K562 (cell line): ENCODE measurements around the gene SCN8A. TPM values are rescaled to one million over a fixed set of nuclear protein-coding genes. Genes with fewer than 3 reads are reported as not detected.

ENCODE experiments used
- ATAC-seq: fragments of 200-7000 bp; cut with Tn5 transposase; 3 replicates; pipeline ENCODE4 v1.9.1; 2020; ENCODE audit warnings: moderate library complexity
- BruUV-seq: library from RNA; stranded (reverse); fragments of 400-500 nt; replicated peaks from 2 replicates; lab custom pipeline; 2021; lab: Mats Ljungman, UMichigan
- CTCF ChIA-PET: fragments of 300-600 bp; formaldehyde crosslinking; extraction: SDS; loops from one replicate; lab custom pipeline; 2021; ENCODE audit warnings: low intra/inter-chr PET ratio; lab: Yijun Ruan, JAX
- POLR2A ChIA-PET: fragments of 300-600, 350-650 bp; sonication (Branson Sonifier 250); formaldehyde crosslinking; extraction: SDS; loops from one replicate; lab custom pipeline; 2021; ENCODE audit warnings: antibody characterized with exemption, inconsistent platforms; lab: Yijun Ruan, JAX
- DNase-seq, 4 experiments: peaks; one replicate each; pipeline versions ENCODE4 v3.0.0 to v3.0.0-alpha.2; 2011 to 2018; ENCODE audit warnings: low spot score in 3 of 4, mixed read lengths in 3 of 4; ENCODE audit errors: extremely low read depth in 1 of 4
- FAIRE-seq: peaks from 2 replicates; lab custom pipeline; 2011; peaks lifted over from hg19 to GRCh38; lab: Jason Lieb, UNC
- H2AFZ ChIP-seq: 2 replicates; pipeline ENCODE4 v1.6.0; 2011; ENCODE audit warnings: low read depth, low read length, control low read depth, inconsistent platforms
- H3K27ac ChIP-seq: fragments of 200-600 bp; 3 replicates; pipeline ENCODE4 v1.8.0; 2011; ENCODE audit warnings: low read depth, mild to moderate bottlenecking, control low read depth, inconsistent platforms, low read length, moderate library complexity, mixed read lengths; ENCODE audit errors: extremely low read depth
- H3K27me3 ChIP-seq, 2 experiments: fragments of 300-600 bp in 1 of 2; 2 replicates in 1 of 2; 3 replicates in 1 of 2; pipeline versions ENCODE4 v1.6.0 to v1.8.0; 2011; ENCODE audit warnings: inconsistent platforms in 2 of 2, low read length in 2 of 2, mild to moderate bottlenecking in 1 of 2, mixed read lengths in 1 of 2, moderate library complexity in 1 of 2; ENCODE audit not compliant: control insufficient read depth in 2 of 2, insufficient read depth in 2 of 2
- H3K36me3 ChIP-seq: fragments of 300-600 bp; 3 replicates; pipeline ENCODE4 v1.8.0; 2011; ENCODE audit warnings: mild to moderate bottlenecking, low read length, inconsistent platforms; ENCODE audit not compliant: control insufficient read depth, insufficient read depth
- H3K4me1 ChIP-seq, 2 experiments: fragments of 200-600 bp in 1 of 2; replicated peaks in 1 of 2; 2 replicates in 1 of 2; 3 replicates in 1 of 2; pipeline versions ENCODE4 v1.5.1 to v1.8.0; 2011; ENCODE audit warnings: inconsistent platforms in 2 of 2, low read length in 2 of 2, mild to moderate bottlenecking in 1 of 2, mixed read lengths in 1 of 2, moderate library complexity in 1 of 2; ENCODE audit not compliant: control insufficient read depth in 2 of 2, insufficient read depth in 2 of 2
- H3K4me2 ChIP-seq: 2 replicates; pipeline ENCODE4 v1.6.1; 2011; ENCODE audit warnings: low read length, control low read depth, inconsistent platforms, mixed read lengths; ENCODE audit not compliant: insufficient read depth
- H3K4me3 ChIP-seq: fragments of 200-600 bp; sonication (generic), shearing (Covaris generic); 2 replicates; pipeline ENCODE4 v1.5.1; 2016; ENCODE audit warnings: control low read depth, inconsistent platforms
- H3K79me2 ChIP-seq: fragments of 200-600 bp; 3 replicates; pipeline ENCODE4 v1.8.0; 2011; ENCODE audit warnings: low read length, inconsistent platforms; ENCODE audit not compliant: control insufficient read depth, insufficient read depth
- H3K9ac ChIP-seq, 2 experiments: 2 replicates each; pipeline versions ENCODE4 v1.6.0 to v1.6.1; 2011; ENCODE audit warnings: low read depth in 2 of 2, low read length in 2 of 2, control low read depth in 1 of 2, inconsistent platforms in 1 of 2, mild to moderate bottlenecking in 1 of 2, mixed read lengths in 1 of 2; ENCODE audit not compliant: insufficient read depth in 1 of 2
- H3K9me1 ChIP-seq: one replicate; pipeline ENCODE4 v1.6.0; 2011; ENCODE audit warnings: inconsistent platforms, mild to moderate bottlenecking, low read length, moderate library complexity; ENCODE audit not compliant: control insufficient read depth, insufficient read depth
- H3K9me3 ChIP-seq: replicated peaks from 2 replicates; pipeline ENCODE4 v1.5.1; 2011; ENCODE audit warnings: low read depth, low read length, inconsistent platforms; ENCODE audit not compliant: control insufficient read depth, insufficient read depth
- H4K20me1 ChIP-seq: replicated peaks from 2 replicates; pipeline ENCODE4 v1.6.1; 2011; ENCODE audit warnings: low read length, inconsistent platforms, mixed read lengths; ENCODE audit not compliant: control insufficient read depth, insufficient read depth
- BCL6 ChIP-seq: fragments of 250-450 bp; sonication (Bioruptor Pico); IDR thresholded peaks from 2 replicates; pipeline ENCODE4 v1.4.0; 2020
- CGGBP1 ChIP-seq: fragments of 250-450 bp; sonication (Bioruptor Pico); IDR thresholded peaks from 2 replicates; pipeline ENCODE4 v1.9.0; 2021; ENCODE audit warnings: mild to moderate bottlenecking
- CREB3 ChIP-seq: fragments of 450-650 bp; conservative IDR thresholded peaks from 2 replicates; pipeline ENCODE4 v1.6.1; 2016; ENCODE audit warnings: missing genetic modification characterization, low read depth, mild to moderate bottlenecking, missing compliant biosample characterization, moderate library complexity
- GATAD2A ChIP-seq: fragments of 450-650 bp; IDR thresholded peaks from 2 replicates; pipeline ENCODE4 v1.6.1; 2017
- GTF2A2 ChIP-seq: IDR thresholded peaks from 2 replicates; pipeline ENCODE4 v1.6.1; 2016; ENCODE audit warnings: mild to moderate bottlenecking, missing genetic modification characterization, missing compliant biosample characterization
- GTF2E2 ChIP-seq: fragments of 200-800 bp; sonication (Bioruptor generic); IDR thresholded peaks from 2 replicates; pipeline ENCODE4 v1.6.1; 2016; ENCODE audit warnings: missing genetic modification characterization, missing compliant biosample characterization
- HMGN3 ChIP-seq: IDR thresholded peaks from 2 replicates; pipeline ENCODE4 v1.6.1; 2011; ENCODE audit warnings: borderline replicate concordance, low read depth, mild to moderate bottlenecking, mixed read lengths, low read length; ENCODE audit not compliant: insufficient read length; ENCODE audit errors: extremely low read depth
- MAX ChIP-seq: sonication (generic); formaldehyde crosslinking; IDR thresholded peaks from 2 replicates; pipeline ENCODE4 v1.9.0; 2022; ENCODE audit warnings: mild to moderate bottlenecking, missing genetic modification reagents
- MECOM ChIP-seq: fragments of 250-450 bp; sonication (Bioruptor Pico); IDR thresholded peaks from 2 replicates; pipeline ENCODE4 v1.8.0; 2022; ENCODE audit warnings: inconsistent platforms
- NR2F6 ChIP-seq: fragments of 450-650 bp; formaldehyde crosslinking; IDR thresholded peaks from 2 replicates; pipeline ENCODE4 v1.4.0; 2020; ENCODE audit warnings: mild to moderate bottlenecking
- SMARCA5 ChIP-seq: fragments of 450-650 bp; IDR thresholded peaks from 2 replicates; pipeline ENCODE4 v1.6.1; 2016
- SNIP1 ChIP-seq: fragments of 450-650 bp; IDR thresholded peaks from 2 replicates; pipeline ENCODE4 v1.7.1; 2017; ENCODE audit warnings: low read depth, mild to moderate bottlenecking
- STAT5A ChIP-seq: IDR thresholded peaks from 2 replicates; pipeline ENCODE4 v1.6.1; 2012; ENCODE audit warnings: low read length, inconsistent platforms, borderline replicate concordance
- ZFX ChIP-seq: sonication (generic); formaldehyde crosslinking; IDR thresholded peaks from 2 replicates; pipeline ENCODE4 v1.8.0; 2022; ENCODE audit warnings: mild to moderate bottlenecking, missing genetic modification reagents, moderate library complexity
- WGBS: fragments of 100-300 bp; shearing (Covaris generic); methylation state at CpG from one replicate; pipeline ENCODE4 v1.1.6; 2016; ENCODE audit warnings: low coverage, mixed read lengths; ENCODE audit not compliant: insufficient coverage; ENCODE audit errors: missing lambda C conversion rate; 5-methylcytosine and 5-hydroxymethylcytosine counted together
- in situ Hi-C: fragments of 300-500 bp; cut with MboI; formaldehyde crosslinking; loops from 4 replicates; pipeline ENCODE4 v1.15.0; 2018; ENCODE audit warnings: inconsistent platforms, mixed read lengths
- intact Hi-C: fragments of 100-400 bp; cut with micrococcal nuclease; formaldehyde crosslinking; loops from 2 replicates; pipeline ENCODE4 v1.14.2; 2022
- polyA plus RNA-seq, 8 experiments: library from polyadenylated mRNA; depleted of rRNA in 4 of 8; stranded (reverse) in 5 of 8; unstranded in 3 of 8; fragments of >200 nt; fragmentation: Nextera tagmentation in 2 of 8; fragmentation: Illumina TruSeq in 1 of 8; extraction: Ambion mirVana in 2 of 8; extraction: Trizol in 1 of 8; gene quantifications; 2 replicates each; pipeline versions ENCODE4 v1.2.1 to v1.2.3, GENCODE V29; 2011 to 2014; ENCODE audit warnings: inconsistent platforms in 1 of 8, missing spikeins in 1 of 8
- total RNA-seq, 7 experiments: library from RNA; depleted of rRNA in 6 of 7; stranded (reverse); fragments of >200 nt in 6 of 7; fragmentation: Illumina TruSeq in 2 of 7; extraction: Trizol in 2 of 7; gene quantifications; 2 replicates each; pipeline versions ENCODE4 v1.2.1 to v1.2.3, GENCODE V29; 2011 to 2021; ENCODE audit warnings: low replicate concordance in 1 of 7

The SCN8A gene
- total and polyA plus RNA-seq, 9 of the 15 experiments (the other 6 are each of a cell fraction or from before 2014, with no cell fraction given), result 0.03 to 0.29 (median 0.15) TPM; not detected in 1

- H3K4me2 ChIP-seq, result no peak overlapping the region
- no peak for FAIRE-seq
- 0% methylated on average over 3 of the region's 3 CpGs for WGBS
- no peak overlapping the region for H2AFZ ChIP-seq
- no peak for ATAC-seq
- in situ Hi-C loops, result no loop called here
- TF ChIP-seq HMGN3 (no peak), GATAD2A (no peak)
- TF ChIP-seq, all 486 proteins: peak for 0
- BruUV-seq, result no TSS peak
- H3K4me1 ChIP-seq, result no peaks in the 10 kb centered on the region
- no peak overlapping the region for H3K4me3 ChIP-seq
- no peak overlapping the region for H3K9ac ChIP-seq
- H3K27ac ChIP-seq, result no peak overlapping the region
- H4K20me1 ChIP-seq, result no peaks in the 10 kb centered on the region
- H3K9me1 ChIP-seq, result no peaks in the 10 kb centered on the region
- ChIA-PET POLR2A (interaction anchor here (1.4 kb wide), 1 partner anchor 8 kb away, joined by 3 read pairs; no protein-coding TSS in a partner anchor), CTCF (interaction anchor here (0.6 kb wide), 1 partner anchor 23 kb away, joined by 3 read pairs; no protein-coding TSS in a partner anchor)
- H3K36me3 ChIP-seq, result no peaks in the 10 kb centered on the region
- H3K9me3 ChIP-seq, result no peaks in the 10 kb centered on the region
- H3K27me3 ChIP-seq, result peaks cover 2 to 6% of the 10 kb centered on the region in 2 experiments; a peak in 3 of 5 replicates
- no peaks in the 10 kb centered on the region for H3K79me2 ChIP-seq
- intact Hi-C loops, result no loop called here
- no peak for DNase-seq
Observed at GRCh38 chr12:51777973-51778372, 186.9 kb downstream of the SCN8A start.

GRCh38 chr12:51779876-51780275 is 188.8 kb downstream of the SCN8A start:
- Histone ChIP-seq H3K4me1 (no peaks in the 10 kb centered on the region), H3K9me3 (no peaks in the 10 kb centered on the region), H3K9me1 (no peaks in the 10 kb centered on the region), H3K27me3 (peaks cover 5 to 6% of the 10 kb centered on the region in 2 experiments; a peak in 4 of 5 replicates), H3K9ac (no peak overlapping the region), H3K27ac (no peak overlapping the region), H3K36me3 (no peaks in the 10 kb centered on the region), H4K20me1 (no peaks in the 10 kb centered on the region), H3K4me3 (no peak overlapping the region)
- no peak for DNase-seq
- ATAC-seq, result no peak
- FAIRE-seq, result no peak
- in situ Hi-C loops, result no loop called here
- CTCF ChIA-PET, result no interaction called here
- intact Hi-C loops, result no loop called here
- 0% methylated on average over 5 of the region's 5 CpGs for WGBS
- POLR2A ChIA-PET, result no interaction called here
- TF ChIP-seq SNIP1 (no peak), MAX (CRISPR knock-in tag) (no peak), GTF2E2 (tag) (no peak), SMARCA5 (no peak), CREB3 (no peak), GTF2A2 (tag) (no peak), ZFX (CRISPR knock-in tag) (no peak), CGGBP1 (no peak), MECOM (CRISPR knock-in tag) (no peak), BCL6 (CRISPR knock-in tag) (no peak), STAT5A (no peak), NR2F6 (no peak)
- TF ChIP-seq, all 486 proteins: peak for 0
- Histone ChIP-seq H3K4me2 (no peak overlapping the region), H2AFZ (no peak overlapping the region), H3K79me2 (no peaks in the 10 kb centered on the region)
- no TSS peak for BruUV-seq
